GM19238 (cell line): Measurements from ENCODE around the gene OLFM2.
A peak's percentile ranks its signal among the peaks of the same experiment; 100 is the strongest.
"Not testable (repeated sequence)": the region's sequence is repeated elsewhere in the genome, so short reads cannot be mapped to it uniquely, and the experiment has no call there.

Experiments
- DNase-seq: peaks from one replicate; pipeline ENCODE4 v3.0.0; 2011; ENCODE audit warnings: low spot score; ENCODE audit not compliant: insufficient read length

OLFM2 gene

DNA sequence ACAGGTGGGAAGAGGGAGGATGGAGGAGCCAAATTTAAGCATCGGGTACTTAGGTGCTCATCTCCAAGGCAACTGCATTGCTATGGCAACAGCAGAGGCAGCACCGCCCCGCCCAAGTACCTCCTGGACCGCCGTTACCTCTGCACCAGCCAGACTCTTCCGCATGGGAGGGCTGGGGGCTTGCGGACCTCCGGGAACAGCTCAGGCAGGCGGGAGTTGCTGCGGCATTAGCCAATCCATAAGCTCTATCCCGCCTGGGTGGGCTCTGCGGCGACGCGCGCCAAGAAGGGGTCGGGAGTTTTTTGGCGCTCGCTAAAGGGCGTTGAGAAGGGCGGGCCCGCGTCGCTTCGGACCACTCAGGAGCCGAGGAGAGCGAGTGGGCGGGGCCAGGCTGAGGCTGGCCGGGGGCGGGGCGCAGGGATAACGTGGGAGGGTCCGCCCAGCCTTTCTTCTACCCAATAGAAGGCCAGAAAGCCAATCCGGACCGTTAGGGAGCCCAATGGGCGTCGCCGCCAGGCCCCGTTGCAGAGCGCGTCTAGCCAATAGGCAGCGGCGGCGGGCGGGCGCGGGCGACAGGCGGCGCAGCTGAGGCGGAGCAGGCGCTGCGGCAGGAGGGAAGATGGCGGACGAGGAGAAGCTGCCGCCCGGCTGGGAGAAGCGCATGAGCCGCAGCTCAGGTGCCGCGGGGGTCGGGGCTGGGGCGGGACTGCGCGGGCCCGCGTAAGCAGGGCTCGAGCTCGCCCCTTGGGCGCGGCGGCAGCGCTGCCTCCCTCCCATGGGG, 101.4 kb downstream of the OLFM2 start, which contains the start of gene PIN1:
TSS of gene PIN1 (plus strand) at position 593 of the 781 bp plus-strand sequence. CDS start at position 620, 27 bp downstream.
- peak; percentile 97 for DNase-seq

DNA sequence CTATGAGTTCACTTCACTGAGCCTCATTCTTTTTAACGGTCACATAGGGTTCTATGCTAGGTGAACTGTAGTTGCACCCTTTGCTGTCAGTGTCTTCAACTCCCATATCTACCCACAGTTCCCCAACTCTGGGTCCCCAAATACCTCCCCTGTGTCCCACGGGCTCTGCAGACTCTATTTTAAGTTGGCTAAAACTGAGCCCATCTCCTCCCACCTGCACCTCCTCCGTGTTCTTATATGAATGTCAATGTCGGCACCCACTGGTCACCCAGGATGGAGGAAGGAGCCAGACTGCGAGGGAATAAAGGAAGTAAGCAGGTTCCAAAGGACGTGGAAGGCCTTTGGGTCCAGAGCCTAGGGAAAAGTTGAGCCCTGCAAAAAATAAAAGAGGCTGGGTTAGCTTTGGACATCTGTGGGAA, 102.0 kb downstream of the OLFM2 start:
- DNase-seq, result no peak

DNA sequence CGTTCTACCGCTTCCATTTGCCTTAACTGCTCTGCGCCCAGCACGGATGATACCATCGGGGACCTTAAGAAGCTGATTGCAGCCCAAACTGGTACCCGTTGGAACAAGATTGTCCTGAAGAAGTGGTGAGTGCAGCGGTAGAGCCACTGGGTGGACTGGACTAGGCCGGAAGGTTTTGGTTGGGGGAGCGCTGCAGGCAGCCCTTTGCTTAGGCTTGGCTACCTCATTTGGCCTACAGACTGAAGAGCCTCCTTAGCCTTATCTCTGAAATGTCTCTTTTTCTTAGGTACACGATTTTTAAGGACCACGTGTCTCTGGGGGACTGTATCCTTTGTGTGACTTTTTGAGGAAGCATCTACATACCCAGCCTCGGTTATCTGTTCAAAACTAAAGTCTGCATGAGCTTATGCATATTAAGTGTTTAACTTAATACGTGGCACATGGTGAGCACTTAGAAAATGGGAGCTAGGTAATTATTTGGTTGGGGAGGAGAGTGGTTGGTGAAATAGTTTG, 107.7 kb downstream of the OLFM2 start:
- DNase-seq, result no peak

DNA sequence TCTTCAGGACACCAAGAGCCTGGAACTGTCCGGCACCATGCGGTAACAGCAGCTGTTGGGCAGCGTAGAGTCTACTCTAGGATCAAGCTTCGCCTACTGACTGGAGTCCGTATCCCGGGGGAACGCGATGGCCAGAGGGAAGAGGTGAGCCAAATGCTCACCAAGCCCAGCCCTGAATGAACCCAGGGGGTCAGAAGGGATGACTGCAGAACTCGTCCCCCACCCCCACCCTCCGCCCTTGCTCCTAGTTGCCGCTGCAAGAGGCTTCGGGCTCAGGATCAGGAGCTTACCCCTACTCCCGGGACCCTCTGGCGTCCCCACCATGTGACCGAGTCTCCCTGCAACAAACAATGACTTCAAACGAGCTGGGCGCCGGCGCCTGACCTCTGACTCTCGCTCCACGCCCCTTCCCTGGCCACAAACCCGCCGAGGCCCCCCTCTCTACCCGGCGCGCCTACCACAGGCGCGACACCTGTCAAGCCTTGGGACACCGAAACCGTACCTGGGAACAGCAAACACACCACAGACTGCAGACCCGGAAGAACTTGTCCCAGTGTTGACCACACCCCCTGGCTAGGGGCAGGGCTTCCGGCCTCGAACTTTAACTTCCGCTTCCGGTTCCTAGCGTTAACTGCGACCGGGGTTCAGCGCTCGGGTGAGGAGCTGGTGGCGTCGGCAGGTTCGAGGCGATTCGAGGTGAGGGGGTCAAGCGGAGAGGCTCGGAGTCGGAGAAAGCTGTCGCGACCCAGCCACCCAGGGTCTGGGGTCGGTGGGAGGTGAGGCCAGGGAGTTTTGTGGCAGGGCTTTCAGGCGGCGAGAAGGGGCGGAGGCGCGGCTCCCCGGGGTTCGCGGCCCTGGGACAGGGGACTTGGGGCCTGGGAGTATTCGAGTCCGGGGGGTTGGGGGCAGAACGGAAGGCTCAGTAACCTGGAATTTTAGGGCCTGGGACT, 108.8 kb downstream of the OLFM2 start, which contains the start of gene UBL5:
TSS of gene UBL5 (plus strand) at position 630 of the 950 bp plus-strand sequence. CDS start 420 bp downstream, outside the sequence.
- peak; percentile 91 for DNase-seq

DNA sequence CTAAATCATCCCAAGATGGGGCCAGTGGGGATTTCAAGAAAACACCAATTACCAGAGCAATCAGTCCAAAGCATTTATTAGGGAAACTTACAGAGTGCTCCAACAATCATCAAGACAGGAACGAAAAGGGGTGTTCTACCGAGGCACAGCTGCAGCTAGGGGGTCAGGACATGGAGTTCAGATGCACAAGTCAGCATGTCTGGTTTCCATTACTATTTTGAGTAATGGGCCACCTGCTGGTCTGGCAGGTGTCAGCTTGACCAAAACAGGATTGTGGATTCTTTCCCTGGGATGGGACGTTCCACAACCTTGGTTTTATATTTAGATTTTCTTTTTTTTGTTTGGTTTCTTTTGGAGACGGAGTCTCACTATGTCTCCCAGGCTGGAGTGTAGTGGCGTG, 112.5 kb downstream of the OLFM2 start:
- DNase-seq, result no peak

DNA sequence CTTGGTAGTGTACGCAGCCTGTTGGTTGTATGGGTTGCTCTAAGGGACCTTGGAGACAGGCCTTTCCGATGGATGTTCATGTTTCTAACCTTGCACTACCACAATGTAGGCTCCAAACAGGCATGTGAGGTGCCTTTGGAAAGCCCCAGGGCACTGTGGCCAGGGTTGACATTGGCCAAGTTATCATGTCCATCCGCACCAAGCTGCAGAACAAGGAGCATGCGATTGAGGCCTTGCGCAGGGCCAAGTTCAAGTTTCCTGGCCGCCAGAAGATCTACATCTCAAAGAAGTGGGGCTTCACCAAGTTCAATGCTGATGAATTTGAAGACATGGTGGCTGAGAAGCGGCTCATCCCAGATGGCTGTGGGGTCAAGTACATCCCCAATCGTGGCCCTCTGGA, 116.3 kb downstream of the OLFM2 start:
- DNase-seq, result not testable (repeated sequence)

DNA sequence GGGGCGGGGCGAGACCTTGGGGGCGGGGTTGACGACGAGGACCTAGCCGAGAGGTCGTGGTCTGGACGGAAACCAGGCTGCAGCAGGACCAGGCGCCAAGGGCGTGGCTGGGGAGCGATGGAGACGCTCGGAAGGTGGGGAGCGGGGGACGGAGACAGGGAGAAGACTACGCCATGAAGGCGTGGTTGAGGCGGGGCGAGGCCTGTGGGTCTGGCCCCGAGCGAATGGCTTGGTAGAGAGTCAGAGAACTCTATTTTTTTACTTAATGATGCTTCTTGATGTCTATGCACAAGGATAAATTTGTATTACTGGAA, 116.8 kb downstream of the OLFM2 start:
- DNase-seq, result no peak

DNA sequence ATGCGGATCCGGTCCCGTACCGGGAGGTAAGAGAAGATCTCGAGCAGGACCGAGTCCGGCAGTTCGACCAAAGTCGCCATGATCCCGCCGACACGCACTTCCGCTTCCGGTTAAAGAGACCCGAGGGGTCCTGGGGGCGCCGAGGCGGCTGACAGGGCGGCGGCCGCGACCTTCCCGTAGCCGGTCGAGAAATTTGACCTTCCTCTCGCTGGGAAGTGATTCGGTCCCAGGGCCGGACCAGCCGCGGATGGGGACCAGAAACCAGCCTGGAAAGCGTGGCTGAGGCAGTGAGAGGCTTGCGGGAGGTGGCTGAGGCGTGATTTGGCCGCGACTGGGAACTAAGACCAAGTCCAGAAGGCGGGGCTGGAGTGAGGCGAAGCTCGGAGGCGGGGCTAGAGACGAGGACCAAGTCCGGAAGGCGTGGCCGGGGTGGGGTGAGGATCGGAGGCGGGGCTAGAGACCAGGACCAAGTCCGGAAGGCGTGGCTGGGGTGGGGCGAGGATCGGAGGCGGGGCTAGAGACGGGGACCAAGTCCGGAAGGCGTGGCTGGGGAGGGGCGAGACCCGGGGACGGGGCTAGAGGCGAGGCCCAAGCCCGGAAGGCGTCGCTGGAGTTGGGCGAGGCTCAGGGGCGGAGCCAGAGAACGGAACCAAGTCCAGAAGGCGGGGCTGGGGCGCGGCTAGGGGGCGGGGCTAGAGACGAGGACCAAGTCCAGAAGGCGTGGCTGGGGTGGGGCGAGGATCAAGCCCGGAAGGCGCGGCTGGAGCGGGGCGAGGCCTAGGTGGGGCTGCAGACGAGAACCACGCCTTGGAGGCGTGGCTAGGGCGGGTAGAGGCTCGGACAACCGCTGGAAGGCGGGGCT, 117.3 kb downstream of the OLFM2 start, which contains the start of gene FBXL12:
TSS of gene FBXL12 (minus strand) at position 346 of the 862 bp plus-strand sequence. CDS start at position 80, 266 bp downstream.
- peak; percentile 90 for DNase-seq

DNA sequence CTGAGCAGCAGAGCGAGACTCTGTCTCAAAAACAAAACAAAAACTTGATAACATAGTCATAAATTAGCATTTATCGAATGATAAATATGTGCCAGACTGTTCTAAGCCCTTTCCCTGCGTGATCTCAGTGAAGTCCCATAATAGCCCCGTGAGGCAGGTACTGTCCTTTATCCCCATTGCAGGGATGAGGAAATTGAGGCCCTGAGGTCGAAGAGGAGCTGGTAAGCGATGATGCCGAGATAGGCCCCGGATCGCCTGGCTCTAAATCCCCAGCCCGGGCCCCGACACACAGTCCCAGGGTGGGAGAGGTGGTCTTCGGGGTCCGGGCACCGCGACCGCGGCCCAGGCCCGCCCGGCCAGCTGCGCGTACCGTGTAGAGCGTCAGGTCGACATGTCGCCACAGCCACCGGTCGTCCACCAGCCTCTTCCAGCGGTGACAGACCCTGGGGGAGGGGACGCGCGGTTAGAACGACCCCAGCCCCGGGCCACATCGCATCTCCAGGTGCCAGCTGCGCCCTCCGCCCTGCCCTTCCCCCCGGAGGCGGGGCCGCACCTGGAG, 118.1 kb downstream of the OLFM2 start:
- no peak for DNase-seq

DNA sequence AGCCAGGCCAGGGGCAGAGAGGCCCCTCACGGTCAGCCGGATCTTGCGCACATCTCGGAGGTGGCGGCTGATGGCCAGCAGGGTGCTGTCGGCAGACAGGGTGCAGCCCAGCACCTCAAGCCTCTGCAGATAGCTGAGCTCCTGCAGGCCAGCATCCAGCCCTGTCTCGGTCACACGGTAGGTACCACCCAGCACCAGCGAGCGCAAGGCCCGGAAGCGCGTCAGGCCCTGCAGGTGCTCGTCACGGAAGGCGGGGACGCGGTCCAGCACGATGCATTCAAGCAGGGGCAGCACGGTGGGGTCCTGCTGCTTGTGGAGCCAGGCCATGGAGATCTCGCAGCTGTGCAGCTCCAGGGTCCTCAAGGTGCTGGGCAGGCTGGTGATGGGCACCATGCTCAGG, 125.2 kb downstream of the OLFM2 start:
- no peak for DNase-seq

DNA sequence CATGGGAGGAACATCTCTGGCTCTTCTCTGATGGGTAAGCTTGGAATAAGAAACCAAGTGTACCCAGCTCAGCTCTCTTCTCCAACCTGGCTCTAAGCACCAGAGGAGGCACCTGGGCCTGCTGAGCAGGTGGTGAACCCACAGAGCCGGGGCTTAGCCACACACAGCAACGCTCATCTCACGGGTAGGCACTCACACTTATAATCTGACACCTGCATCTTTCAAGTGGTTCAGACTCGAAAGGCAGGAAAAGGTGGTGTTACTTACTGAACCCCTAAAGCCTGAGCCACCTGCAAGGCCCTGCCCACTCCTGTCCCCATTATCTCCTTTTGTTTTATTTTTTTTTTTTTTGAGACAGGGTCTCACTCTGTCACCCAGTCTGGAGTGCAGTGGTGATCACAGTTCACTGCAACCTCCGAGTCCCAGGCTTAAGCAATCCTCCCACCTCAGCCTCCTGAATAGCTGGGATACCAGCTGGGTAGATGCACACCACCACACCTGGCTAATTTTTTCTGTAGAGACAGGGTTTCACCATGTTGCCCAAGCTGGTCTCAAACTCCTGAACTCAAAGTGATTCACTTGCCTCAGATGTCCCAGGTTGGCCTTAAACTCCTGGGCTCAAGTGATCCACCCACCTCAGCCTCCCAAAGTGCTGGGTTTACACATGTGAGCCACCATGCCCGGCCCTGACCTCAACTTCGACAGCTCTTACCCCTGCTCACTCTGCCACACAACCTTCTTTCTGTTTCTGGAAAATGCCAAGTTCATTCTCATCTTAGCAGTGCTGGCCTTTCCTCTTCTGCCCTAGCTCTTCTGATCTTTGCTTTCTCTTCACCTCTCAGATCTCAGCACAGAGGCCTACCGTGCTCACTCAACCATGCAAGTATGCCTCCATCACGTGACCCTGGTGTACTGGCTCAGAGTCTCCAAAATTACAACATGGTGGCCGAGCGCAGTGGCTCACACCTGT, 127.2 kb downstream of the OLFM2 start:
- DNase-seq, result no peak

DNA sequence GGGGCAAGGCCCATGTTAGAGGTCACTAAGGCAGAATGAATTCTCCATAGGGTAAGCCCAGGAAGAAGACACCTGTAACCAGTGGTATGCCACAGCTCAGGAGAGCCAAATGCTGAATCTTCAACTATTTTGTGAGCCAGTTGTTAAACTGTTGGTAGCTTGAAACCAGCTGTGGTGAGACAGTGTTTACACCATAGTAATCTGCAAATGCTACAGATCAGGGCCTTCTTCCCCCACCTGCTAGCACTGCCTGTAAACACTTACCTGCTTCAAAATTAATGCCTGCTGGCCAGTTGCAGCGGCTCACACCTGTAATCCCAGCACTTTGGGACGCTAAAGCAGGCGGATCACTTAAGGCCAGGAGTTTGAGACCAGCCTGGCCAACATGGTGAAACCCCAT, 129.5 kb downstream of the OLFM2 start:
- no peak for DNase-seq
